HG03280 (cell line): ENCODE results near the gene PEX5L.

Source experiments
- ATAC-seq: cut with Tn5 transposase; IDR thresholded peaks from one replicate; pipeline ENCODE4 v1.9.1; 2021; ENCODE audit warnings: mild to moderate bottlenecking, moderate library complexity; ENCODE audit not compliant: unreplicated experiment

PEX5L gene

DNA sequence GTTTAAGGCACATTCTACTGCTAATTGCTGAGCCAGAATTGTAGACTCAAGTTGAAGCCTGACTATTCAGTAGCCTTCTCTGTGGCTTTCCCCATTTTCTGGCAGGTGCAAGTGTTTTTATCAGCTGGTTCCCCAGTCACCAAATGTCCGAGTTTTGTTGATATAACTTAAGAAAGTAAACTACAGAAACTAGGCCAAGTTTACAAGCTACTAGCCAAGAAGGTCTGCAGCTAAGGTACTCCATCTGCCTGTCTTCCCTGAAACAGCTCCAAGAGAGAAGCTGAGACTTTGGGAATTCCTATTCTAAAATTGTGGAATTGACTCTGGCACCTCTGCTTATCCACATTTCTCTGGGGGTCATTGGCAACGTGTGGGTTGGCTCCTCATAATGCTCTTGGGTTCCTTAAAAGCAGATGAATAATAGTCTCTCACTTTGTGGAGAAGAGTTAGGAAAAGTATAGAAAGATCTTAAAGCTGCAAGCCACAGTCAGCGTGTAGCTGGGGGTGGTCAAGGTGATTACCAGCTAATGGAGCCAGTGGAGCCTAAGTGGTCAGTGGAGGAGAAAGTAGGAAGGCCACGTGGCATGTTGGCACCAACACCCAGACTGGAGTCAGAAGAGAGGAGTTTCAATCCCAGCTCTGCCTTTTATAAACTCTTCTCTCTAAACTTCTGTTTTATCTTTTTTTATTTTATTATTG lies 128.8 kb downstream of the PEX5L start:
- ATAC-seq, result no peak

DNA sequence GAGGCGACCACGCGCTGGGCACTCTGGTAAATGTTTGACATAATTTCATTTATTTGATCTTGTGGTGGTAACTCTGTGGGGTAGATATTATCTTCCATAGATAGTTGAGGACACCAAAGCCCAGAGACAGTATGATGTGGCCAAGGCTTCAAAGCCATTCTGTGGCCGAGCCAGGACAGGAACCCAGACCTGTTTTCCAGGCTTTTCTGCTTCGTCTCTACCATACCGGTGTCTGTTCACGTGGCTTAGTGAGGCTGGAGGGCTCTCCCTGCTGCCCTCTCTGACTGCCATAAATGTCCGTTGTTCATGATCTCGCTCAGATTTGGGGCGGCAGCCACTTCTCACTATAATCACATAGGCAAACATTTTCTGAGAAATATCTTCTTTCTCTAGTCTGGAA lies 134.7 kb downstream of the PEX5L start:
- ATAC-seq, result no peak

GRCh38 chr3:179898024-179898423 lies 138.7 kb downstream of the PEX5L start:
- ATAC-seq, result peak; percentile 98

- ATAC-seq, result no peak
These were observed 139.5 kb downstream of the PEX5L start for GRCh38 chr3:179897231-179897630.

GRCh38 chr3:179896507-179896906 lies 140.2 kb downstream of the PEX5L start:
- ATAC-seq, result no peak

DNA sequence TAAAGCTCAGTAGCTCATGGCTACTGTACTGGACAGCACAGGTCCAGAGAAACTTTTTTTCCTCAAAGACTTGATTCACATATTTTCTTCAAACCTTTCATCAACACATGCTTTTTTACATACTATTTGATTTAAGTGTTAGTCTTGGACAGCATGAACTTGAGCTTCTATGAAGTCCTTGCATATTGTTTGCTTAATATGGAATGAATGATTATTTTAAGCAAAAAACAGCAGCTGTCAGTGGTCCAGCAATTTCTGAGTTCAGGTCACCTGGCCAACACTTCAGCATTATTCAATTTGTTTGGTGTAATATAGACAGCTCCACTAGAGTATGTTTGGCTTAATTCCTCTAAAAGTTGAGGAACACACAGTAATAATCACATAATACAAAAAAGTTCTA lies 141.4 kb downstream of the PEX5L start:
- ATAC-seq, result no peak

DNA sequence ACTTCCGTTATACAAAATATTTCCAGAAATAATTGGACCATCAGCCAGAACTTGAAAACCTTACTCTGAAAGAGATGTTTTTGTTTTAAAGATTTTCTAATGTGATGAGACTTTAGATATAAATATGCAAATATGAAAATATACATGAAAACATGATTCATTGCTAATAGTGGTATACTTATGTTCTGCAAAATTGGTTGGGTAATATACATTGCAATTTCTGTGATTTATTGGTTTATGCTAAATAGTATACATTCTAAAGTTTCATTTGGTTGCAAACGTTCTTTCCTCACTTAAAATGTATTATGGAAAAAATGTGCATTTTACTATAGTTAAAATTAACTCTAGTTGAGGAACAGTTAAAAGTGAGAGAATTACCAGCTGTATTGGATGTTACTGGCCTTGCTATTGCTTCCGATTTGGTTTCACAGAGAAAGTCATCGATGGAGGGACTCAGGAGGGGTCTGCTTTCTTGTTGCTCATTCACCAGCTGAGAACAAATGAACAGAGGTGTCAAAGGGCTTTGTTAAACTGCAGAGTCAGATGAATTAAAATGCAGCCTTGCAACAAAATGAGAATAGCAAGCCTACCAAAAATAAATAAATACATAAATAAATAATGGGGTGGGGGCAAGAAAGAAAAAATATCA lies 149.3 kb downstream of the PEX5L start:
- no peak for ATAC-seq

- no peak for ATAC-seq
These were observed 150.8 kb downstream of the PEX5L start for GRCh38 chr3:179885950-179886349.

DNA sequence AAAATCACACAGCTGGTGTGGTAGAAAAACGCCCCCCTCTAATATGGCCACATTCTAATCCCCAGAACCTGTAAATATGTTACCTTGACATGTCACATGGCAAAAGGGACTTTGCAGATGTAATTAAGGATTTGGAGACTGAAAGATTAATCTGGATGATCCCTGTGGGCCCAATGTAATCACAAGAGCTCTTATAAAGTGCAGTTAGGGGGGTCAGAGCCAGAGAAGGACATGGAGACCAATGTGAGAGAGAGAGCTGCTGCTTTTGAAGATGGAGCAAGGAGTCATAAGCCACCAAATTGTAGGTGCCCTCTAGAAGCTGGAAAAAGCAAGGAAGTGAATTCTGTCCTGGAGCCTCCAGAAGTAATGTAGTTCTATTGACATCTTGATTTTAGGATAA lies 152.6 kb downstream of the PEX5L start:
- no peak for ATAC-seq

DNA sequence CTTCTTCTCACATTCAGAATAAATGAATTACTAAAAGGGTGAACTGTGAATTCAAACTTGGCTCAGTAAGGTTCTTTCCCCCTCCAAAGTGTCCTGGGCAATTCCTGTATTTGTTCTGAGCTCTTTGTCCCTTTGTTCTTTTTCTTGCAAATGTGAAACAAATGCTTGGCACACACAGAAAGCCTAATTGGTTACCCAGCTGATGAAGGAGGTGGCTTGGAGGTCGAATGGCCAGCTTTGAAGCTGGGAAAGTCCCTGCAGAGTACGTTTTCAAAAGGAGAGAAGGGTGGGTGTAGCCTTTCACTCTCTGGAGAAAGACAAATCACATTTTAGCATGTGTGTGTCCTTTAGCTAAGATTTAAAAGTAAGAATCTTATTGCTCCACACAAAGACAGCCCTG lies 154.4 kb downstream of the PEX5L start:
- peak; percentile 55 for ATAC-seq

- ATAC-seq, result no peak
These were observed 154.9 kb downstream of the PEX5L start for GRCh38 chr3:179881791-179882190.

DNA sequence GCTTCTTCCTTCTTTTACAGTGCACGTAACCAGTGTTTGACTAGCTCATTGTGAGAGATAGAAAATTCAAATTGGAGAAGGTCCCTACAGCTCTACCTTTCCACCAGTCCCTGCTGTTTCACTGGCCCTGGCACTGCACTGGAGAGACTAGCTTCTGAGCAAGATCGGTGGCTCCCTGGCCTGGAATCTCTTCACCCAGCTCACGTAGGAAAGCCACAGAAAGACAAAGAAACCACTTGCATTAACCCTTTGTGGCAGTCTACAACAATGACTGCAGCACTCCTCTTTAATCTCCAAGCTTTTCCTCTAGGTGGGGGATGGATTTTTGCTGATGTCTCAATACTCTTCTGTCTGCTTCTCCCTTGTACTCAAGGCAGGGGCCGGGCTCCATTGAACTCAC lies 155.9 kb downstream of the PEX5L start:
- no peak for ATAC-seq

DNA sequence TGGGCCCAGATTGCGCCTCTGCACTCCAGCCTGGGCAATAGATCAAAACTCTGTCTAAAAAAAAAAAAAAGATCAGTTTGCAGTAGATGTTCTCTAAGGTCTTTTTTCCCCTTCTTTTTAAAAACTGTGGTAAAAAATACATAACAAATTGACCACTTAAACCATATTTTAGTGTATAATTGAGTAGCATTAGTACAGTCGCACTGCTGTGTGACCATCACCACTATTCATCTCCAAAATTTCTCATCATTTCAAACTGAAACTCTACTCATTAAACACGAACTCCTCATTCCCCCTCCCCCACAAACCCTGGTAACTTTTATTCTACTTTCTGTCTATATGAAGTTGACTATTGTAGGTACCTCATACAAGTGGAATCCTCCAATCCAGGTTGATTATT lies 160.3 kb downstream of the PEX5L start:
- no peak for ATAC-seq

DNA sequence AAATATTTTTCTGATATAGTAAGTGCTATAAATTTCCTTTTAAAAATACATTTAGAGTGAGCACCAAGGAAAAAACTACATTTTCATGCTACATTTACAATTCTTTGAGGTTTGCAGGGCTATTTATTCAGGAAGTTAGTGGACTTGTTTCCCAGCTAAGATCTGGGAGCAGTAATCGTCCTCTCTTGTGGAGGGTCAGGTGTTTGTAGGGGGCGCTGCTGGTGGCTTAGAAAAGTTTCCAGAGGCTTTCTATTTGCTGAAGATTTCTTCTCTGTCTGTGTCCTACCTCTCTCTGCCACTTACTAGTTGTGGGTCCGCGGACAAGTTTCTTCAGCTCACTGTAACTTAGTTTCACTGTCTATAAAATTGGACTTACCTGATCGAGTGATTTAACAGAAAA lies 163.9 kb downstream of the PEX5L start:
- ATAC-seq, result no peak

DNA sequence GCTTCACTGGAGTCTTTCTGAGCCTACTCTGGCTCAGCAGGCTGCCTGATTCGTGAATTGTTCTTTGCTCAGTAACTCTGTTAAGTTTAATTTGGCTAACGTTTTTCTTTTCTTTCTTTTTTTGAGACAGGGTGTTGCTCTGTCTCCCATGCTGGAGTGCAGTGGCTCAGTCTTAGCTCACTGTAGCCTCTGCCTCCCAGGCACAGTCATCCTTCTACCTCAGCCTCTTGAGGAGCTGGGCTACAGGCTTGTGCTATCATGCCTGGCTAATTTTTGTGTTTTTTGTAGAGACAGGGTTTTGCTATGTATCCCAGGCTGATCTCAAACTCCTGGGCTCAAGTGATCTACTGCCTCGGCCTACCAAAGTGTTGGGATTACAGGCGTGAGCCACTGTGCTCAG lies 165.0 kb downstream of the PEX5L start:
- no peak for ATAC-seq

DNA sequence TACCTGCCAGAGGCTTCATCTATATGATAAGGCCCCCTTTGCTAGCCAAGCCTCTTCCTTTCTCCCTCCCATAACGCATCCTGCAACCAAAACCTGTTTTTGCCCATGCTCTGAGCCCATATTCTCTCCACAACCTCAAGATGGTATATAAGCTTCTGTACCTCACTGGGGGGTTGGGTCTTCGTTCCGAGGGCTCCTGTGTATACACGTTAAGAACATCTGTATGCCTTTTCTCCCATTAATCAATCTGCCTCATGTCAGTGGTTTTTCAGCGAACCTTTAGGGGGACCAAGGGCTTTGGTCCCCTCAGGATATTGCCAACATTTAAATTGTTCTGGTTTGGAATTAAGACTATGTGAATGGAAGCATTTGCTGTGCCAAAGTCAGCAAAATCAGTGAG lies 168.0 kb downstream of the PEX5L start:
- no peak for ATAC-seq

GRCh38 chr3:179867961-179868360 lies 168.8 kb downstream of the PEX5L start:
- no peak for ATAC-seq

- no peak for ATAC-seq
These were observed 170.8 kb downstream of the PEX5L start for GRCh38 chr3:179865861-179866505.

GRCh38 chr3:179861953-179862352 lies 174.8 kb downstream of the PEX5L start:
- no peak for ATAC-seq

- ATAC-seq, result no peak
These were observed 175.4 kb downstream of the PEX5L start for GRCh38 chr3:179861292-179861691.

DNA sequence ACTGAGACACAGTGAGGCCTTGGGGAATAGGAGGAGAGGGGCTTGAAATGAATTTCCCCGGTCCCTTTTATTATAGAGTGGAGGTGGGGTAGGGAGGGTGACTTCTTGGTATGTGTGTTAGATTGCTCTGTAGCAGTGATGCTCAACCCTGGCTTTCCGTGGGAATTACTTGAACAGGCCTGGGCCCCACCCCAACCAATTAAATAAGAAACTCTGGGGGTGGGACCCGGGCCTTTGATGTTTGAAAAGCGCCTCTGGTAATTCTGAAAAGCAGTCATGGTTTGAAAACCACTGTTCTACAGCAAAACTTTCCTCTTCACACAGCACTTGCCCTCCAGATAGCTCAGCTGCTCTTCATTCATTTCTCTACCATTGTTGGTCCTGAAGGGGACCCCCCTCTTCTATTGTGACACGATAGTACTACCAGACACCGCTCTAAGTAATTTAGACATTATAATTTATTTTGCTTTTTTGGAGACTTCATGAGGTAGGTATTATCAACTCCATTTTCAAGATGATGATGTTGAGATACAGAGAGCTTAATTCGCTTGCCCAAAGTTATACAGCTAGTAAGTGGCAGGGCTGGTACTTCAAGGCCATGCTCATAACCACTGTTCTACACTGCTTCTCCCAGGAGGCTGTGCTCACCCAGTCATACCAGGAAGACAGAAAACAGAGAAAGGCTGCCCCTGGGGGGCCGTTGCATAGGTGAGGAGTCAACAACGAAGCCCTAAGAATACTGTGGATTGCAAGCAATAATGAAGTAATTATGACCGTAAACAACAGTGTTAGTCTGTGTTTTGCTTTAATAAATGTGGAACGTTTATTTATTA lies 176.2 kb downstream of the PEX5L start:
- ATAC-seq, result no peak
